CD1c-positive myeloid dendritic cell (primary cell): Measurements from ENCODE around the gene WNT7B.

Source experiments
- DNase-seq: peaks from one replicate; pipeline ENCODE4 v3.0.0-alpha.2; 2016; ENCODE audit errors: extremely low spot score

WNT7B gene

DNA sequence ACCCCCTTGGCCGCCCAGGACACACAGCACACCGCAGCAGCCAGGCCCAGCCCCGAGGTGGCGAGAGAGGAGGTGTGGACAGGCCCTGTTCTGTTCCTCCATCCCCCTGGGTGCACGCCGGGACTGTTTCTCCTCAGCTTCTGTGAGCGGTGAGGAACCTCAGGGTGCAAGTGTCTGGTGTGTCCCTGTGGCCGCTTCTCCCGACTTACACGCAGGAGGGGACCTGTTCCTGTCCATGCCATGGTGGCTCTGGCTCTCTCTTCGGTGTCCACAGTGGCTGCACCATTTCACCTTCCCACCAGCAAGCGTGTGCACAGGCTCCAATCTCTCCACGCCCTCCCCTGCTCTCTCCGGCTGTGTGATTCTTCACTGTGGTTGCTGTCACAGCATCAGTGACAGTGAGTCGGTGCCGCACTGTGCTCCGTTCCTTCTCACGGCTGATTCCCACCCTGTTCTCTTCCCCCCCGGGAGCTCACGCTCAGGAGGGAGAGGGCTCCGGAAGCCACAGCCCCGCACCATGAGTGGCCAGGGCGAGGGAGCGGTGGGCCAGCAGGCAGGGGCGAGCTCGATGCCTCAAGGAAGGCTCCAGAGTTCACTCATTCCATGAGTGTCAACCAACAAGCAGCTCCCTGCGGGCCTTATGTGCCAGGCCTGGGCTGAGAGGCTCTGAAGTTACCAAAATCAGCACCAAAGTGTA is 18.6 kb upstream of the WNT7B start:
- DNase-seq = no peak

DNA sequence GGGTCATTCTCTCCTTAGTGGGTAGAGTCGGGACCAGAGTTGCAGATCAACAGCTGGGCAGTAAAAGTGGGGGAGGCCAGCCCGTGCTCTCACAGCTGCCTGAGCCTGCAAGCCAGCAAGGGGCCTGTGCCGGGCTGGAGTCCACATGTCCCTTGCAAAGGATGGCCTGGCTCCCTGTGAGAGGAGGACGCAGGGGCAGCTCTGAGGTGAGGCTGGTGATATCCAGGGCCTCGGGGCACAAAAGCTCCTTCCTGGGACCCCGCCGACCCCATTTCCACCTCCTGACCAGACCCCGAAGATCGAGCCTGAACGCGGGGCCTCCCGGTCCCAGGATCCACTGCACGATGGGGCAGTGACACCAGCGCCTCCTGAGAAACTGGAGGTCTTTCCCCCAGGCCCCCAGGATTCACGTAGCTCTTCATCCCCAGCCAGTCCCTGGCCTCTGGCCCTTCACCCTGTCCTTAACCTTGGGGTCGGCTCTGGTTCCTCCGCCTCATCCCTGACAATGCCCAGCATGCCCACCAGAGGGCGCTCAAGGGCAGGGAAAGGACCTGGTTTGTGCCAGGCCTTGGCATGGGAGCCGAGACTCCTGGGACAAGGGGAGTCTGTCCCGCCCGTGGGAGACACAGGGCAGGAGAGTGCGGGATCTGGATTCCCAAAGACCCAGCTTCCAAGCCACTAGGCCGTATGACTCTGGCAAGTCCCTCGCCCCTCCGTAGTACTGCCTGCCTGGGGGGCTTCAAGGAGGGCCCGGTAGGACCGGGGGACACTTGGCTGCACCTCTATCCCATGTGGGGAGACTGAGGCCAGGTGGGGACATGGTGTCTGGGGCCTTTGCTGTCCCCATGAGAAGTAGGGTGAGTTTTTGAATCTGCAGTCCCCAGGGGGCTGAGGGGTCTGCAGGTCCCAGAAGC is 17.8 kb upstream of the WNT7B start:
- peak; percentile 87 for DNase-seq

DNA sequence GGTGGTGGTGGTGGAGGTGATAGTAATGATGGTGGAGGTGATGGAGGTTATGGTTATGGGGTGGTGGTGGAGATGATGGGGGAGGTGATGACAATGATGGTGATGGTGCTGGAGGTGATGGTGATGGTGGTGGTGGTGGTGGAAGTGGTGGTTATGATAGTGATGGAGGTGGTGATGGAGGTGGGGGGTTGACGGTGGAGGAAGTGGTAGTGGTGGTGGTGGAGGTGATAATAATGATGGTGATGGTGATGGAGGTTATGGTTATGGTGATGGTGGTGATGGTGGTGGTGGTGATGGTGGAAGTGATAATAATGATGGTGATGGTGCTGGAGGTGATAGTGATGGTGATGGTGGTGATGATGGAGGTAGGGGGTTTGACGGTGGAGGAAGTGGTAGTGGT is 16.9 kb upstream of the WNT7B start:
- DNase-seq = no peak

DNA sequence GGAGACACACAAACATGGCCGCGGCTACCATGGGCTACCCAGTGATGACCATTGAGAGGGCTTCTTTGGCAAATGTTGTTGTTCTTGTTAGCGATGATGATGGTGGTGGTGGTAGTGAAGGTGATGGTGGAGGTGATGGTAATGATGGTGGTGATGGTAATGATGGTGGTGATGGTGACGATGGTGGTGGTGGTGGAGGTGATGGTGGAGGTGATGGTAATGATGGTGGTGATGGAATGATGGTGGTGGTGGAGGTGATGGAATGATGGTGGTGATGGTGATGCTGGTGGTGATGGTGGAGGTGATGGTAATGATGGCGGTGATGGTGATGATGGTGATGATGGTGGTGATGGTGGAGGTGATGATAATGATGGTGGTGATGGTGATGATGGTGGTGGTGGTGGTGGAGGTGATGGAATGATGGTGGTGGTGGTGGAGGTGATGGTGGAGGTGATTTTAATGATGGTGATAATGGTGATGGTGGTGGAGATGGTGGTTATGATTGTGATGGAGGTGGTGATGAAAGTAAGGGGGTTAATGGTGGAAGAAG is 16.3 kb upstream of the WNT7B start:
- DNase-seq = no peak

DNA sequence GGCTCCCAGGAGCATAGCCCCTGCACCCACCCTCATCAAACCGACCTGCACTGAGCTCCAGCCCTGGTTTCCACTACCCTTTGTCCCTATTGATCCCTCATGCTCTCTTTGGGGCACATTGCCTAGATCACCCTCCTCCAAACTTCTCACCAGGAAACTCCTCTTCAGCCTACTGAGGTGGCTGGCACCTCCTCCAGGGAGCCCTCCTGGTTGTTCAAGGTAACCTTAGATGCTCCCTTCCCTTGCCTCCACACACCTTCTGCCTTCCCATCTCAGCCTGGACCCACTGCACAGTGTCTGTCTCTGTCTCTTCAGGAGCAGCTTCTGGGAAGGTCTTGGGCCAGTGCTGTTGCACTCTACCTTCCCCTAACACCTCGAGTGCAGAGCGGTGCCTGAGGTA is 15.8 kb upstream of the WNT7B start:
- no peak for DNase-seq

DNA sequence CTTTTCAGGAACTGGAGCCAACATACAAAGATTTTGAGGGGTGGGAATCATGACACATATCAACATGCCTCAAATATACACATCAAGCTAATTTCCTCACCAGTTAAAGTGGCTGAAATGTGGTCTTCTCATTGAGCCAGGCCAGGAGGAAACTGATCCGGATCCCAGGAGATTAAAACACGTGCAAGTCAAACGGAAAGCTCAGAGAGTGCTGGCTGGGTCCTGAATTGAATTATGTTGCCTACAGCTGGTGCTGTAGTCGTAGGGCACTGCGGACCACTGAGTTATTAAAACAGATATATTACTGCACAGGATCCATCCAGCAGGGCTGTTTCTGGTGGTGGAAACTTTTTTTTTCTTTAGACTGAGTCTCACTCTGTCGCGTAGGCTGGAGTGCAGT is 14.1 kb upstream of the WNT7B start:
- no peak for DNase-seq

DNA sequence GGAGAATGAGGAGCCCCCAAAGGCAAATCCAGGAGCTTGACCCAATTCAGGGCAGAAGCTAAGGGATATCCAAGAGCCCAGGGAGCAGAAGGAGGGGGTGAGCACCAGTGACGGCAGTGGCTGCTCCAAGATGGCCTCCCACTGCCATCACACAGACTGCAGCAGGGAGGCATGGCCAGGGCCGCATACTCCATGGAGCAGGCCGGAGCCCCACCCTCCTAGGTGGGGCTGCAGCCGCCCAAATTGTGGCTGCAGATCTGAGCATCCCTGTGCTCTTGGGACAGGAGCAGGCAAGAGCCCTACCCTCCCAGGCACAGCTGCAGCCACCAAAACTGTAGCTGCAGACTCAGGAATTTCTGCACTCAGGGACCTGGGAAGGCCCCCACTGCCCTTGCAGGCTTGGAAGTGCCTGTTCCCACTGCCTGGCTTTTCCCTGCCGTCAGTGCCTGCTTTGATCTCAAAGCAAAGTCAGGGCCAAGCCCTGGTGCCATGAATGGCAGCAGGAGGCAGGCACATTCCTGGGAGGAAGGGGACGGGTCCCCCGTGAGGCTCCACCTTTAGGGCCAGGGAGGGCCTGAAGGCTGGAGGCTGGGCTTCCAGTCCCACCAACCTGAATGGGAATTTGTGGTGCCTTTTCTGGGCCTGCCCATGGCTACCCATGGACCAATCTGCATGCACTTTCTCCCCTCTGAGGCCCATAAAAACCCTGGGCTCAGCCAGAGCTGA is 10.3 kb upstream of the WNT7B start:
- no peak for DNase-seq

DNA sequence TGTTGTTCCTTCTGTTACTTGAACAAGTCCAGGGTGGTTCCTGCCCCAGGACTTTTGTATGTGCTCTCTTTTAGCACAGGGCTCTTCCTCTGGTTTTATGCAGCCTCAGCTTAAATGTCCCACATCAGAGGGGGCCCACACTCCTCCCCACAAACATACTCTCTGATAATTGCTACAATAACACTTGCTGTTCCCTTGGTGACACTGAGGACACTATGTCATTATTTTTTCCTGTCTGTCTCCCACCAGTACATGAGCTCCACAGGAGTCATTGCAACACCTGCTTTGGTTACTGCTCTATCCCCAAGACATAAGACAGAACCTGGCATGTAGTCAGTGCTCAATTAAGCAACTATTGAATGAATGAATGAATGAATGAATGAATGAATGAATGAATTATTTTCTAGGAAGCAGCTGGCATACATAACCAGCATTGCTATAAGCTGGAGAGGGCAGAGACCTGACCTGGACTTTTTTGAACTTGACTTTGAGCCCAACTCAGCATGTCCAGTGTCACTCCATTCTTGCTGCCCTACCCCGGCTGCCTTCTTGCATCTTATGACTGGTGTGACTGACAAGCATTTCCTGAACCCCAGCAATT is 7.5 kb upstream of the WNT7B start:
- DNase-seq = no peak

DNA sequence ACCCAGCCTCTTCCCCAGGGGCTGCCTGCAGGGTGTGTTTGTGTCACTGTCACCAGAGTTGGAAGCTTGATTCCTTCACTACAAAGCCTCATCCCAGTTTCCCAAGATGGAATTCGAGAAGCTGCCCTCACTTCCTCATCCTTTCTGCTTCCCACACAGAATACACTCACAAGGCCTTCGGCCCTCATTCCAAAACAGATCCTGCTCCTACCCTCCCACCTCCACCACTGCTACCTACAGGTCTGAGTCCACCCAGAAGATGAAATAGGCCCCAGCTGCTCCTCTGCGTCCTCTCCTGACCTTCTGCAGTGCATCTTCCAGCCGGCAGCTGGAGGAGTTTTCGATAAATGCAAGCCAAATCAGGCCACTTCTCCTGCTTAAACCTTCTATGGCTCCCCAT is 6.8 kb upstream of the WNT7B start:
- DNase-seq = no peak

DNA sequence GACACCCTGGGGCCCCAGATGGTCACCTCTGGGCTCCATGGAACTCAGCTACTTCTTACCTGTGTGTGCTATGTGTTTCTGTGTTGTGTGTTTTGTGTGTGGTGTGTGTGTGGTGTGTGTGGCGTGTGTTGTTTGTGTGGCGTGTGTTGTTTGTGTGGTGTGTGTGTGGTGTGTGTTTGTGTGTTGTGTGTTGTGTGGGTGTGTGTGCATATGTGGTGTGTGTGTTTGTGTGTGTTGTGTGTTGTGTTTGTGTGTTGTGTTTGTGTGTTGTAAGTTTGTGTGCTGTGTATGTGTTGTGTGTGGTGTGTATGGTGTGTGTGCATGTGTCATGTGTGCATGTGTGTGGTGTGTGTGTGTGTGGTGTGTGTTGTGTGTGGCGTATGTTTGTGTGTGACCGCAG is 3.8 kb upstream of the WNT7B start:
- no peak for DNase-seq

DNA sequence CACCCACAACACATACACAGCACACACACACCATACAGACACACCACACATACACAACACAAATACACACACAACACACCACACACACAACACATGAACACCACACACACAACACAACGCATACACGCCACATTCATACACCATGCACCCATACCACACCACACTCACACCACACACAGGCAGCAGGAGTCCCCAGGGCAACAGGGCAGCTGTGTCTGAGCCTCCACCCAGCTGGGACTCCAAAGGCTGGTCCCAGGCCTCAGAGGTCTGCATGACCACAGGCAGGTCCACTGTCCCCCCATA is 3.3 kb upstream of the WNT7B start:
- no peak for DNase-seq

DNA sequence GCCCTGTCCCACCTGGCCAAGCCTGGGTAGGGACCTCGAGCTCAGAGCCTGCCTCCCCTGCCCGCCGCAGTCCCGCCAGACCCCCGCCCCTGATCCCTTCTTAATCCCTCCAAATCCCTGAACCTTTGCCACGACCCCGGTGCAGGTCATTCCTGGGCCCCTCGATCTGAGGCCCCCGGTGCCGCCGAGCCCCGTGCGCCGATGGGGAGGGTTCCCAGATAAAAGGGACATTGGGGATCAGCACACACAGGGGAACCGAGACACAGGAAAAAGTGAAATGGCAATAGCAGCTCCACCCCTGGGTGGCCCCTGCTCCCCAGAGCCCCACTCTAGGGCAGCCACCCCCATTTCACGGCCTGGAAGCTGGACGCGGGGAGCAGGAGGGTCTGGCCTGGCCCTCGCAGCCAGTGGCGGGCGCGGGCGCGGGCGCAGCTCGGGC is 1.3 kb upstream of the WNT7B start:
- DNase-seq = no peak

DNA sequence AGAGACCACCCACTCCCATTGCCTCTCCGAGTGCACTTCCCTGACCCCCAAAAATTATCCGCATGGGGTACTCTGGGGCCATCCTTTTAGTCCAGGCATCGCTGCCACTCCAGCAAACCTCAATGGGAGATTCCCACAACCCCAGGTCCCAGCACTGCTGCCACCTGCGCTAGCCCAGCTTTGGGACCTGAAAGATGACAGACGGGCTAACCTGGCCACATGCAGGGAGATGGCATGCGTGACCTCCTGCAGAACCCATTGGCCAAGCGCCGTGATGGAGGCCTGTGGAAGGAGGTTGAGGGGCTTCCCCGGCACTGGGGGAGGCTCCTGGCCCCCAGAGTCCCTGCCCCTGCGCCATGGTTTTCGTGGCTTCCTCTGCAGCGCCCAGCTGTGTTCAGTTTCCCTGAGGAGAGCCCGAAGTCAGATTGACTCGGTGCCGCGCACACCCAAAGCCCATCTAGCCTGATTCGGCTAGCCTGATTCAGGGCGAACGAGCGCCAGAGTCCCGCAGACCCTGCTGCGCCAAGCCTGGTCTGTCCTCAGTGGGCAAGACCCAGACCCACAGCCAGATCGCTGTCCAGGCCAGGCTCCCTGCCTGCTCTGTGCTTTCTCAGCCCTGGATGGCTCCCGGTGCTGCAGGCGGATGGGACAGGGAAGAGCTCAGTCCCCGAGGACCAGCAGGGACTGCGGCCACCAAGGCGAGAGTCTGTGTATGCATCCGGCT is 751 bp upstream of the WNT7B start:
- no peak for DNase-seq

DNA sequence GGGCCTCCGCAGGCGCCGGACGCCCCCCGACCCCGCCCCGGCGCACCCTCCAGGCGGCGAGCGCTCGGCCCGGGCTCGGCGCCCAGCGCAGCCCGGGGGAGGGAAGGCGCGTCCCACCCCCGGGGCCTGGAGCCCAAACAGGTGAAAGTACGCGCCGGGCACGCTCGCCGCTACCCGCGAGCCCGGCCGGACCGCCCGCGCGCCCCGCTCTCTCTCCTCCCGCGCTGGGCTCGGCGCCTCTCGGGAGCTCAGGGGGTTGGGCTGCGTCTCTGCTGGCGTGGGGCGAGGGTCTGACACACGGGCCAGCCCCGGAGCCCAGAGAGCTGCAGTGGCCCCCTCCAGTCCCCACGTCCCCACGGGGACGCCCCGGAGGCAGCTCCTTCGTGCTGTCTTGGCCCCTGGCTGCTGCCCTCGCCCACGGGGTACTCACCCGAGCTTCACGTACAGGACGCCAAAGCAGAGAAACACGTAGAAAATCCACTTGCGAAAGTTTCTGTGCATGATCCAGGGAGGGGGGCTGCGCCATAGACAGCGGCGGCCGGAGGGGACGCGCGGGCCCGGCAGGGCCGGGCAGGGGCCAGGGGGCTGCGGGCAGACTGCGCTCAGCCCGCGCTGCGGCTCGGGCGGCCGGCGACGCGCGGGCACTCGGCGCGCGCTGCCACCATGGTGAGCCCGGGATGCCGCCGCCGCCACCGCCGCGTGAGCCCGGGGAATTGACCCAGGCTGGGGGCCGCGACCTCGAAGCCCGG is 534 bp downstream of the WNT7B start:
- no peak for DNase-seq

DNA sequence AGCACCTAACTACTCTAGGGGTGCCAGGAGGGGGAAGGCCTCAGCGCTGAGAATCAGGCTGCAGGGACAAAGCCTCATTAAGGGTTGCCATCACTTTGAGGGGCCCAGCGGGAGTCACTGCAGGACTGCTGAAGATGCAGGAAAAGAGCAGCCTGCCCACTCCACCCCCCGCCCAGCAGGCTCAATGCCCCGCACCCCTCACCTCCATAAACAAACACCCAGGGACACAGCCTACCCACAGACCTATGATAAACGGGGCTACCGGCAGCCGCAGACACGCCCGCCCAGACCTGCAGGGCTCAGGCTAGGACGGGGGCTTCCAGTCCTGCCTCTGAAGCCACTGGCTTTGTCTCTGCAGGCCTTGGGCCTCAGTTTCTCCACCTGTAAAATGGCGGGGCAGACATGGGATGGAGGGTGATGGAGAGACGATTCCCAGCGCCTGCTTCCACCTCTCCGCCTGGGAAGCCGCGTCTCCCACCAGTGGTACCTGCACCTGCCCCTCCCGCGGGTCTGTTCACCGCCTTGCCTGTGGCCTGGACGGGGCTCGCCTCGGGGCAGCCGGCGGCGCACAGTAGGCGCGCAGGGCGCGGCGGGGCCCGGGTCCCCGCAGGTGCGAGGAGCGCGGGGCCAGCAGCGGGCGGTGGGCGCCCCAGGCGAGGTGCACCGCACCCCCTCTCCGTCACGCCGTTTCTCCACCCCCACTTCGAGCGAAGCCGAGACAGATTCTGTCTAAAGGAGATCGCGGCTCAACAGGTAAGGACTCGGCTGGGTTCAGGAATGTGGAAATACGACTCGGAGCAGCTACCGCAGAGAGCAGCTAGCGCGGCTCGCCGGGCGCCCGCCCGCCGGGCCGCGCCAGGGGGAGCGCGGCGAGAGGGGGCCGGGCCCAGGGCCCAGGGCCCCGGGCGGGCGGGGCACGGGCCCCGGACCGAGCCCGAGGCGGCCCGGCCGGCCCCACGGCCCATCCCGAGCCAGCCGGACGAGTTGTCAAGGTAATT is 1.5 kb downstream of the WNT7B start:
- DNase-seq = no peak

DNA sequence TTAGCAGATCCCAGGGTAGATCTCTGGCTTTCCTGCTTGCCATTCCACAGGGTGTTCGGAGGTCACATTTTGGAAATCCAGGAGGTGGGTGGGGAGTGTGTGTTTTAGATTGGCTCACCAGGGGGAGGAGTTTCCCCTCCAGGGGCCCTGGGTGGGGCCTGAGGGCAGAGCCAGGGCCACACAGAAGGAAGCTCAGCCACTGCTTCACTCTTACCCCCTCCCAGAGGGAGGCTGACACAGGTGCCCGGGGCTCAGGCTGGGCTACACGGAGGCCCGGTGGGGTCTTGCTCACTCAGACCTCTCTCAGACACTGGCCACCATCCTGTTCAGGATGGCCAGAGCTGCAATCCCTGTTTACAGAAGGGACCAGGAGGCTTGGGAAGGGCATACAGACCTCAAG is 2.5 kb downstream of the WNT7B start:
- DNase-seq = no peak

DNA sequence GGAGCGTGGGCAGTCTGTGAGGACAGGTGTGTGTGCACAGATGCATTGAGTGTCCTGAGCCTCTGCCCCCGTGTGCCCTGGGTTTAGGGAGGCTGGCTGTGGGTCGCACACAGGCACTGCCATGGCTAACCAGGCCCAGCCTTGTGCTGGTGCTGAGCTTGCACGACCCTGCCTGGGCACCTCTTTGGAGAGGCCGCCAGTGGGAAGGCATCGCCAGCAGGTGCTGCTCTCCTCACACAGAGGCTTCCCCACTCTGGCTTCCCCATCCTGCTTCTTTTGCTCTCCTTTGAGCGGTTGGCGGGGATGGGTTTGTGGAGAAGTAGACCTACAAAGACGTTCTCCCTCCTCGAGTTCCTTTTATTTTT is 4.1 kb downstream of the WNT7B start:
- no peak for DNase-seq

DNA sequence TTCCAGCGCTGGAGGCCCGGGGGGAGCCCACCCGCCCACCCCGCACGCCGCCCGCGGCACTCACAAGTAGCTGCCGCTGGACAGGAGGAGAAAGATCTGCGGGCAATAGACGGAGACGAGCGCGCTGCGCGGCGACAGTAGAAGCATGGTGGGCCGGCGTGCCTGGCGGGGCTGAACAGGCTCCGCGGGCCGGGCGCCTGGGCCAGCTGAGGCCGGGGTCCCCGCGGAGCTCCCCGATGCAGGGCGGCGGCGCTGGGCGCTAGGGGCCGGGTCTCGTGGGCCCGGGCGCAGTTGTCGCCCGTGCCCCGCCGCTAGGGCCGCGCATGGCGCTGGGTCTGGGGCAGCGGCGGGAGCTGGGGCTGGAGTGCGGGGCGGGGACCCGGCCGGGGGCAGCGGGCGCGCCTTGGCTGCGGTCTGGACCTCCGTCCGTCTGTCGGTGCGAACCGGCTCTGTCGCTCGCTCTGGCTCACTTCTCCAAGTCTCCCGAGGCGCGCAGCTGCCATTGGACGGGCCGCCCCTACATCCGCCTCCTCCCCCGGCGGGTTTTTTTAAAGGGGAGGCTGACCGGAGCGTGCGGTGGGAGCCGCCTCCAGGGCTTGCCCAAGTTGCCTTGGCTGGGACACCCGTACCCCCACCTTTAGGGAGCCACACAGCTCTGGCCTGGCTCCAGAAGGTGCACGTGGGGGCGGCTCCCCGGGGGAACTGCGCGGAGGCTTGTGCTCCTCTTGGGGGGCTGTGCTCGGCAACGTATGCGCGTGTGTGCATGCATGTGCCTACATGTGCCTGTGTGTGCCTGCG is 4.7 kb downstream of the WNT7B start:
- no peak for DNase-seq
